PC-3 (cell line): ENCODE data around the gene MICB. TPM values are rescaled to one million over a fixed set of nuclear protein-coding genes. Genes with fewer than 3 reads are reported as not detected.
A peak's percentile ranks its signal among the peaks of the same experiment; 100 is the strongest.

Source experiments
- ATAC-seq: fragments of 200-7000 bp; cut with Tn5 transposase; 2 replicates; pipeline ENCODE4 v1.9.1; 2020; ENCODE audit warnings: mild to moderate bottlenecking, moderate library complexity
- BruUV-seq: library from RNA; stranded (reverse); fragments of 400-500 nt; replicated peaks from 2 replicates; lab custom pipeline; 2021; lab: Mats Ljungman, UMichigan
- CTCF ChIA-PET: fragments of 300-600 bp; sonication (Branson Sonifier 250); formaldehyde crosslinking; loops from one replicate; lab custom pipeline; 2022; ENCODE audit warnings: antibody characterized with exemption; lab: Charles Lee
- POLR2A ChIA-PET: fragments of 300-600 bp; sonication (Branson Sonifier 250); formaldehyde crosslinking; loops from one replicate; lab custom pipeline; 2022; ENCODE audit warnings: antibody characterized with exemption; ENCODE audit not compliant: unreplicated experiment; lab: Charles Lee
- DNase-seq: peaks from one replicate; pipeline ENCODE4 v3.0.0-alpha.2; 2015
- H2AFZ ChIP-seq: fragments of 300-600 bp; sonication (generic); 2 replicates; pipeline ENCODE4 v1.6.0; 2016; ENCODE audit warnings: antibody characterized with exemption, low read length
- H3F3A ChIP-seq: fragments of 300-600 bp; sonication (generic); one replicate; pipeline ENCODE4 v1.6.0; 2017; ENCODE audit warnings: antibody characterized with exemption, low read length, control low read depth, mild to moderate bottlenecking; ENCODE audit not compliant: unreplicated experiment
- H3K27ac ChIP-seq: fragments of 300-600 bp; sonication (generic); 2 replicates; pipeline ENCODE4 v1.5.1; 2016; ENCODE audit warnings: mild to moderate bottlenecking, low read length
- H3K27me3 ChIP-seq: fragments of 300-600 bp; sonication (generic); 2 replicates; pipeline ENCODE4 v1.6.1; 2016; ENCODE audit warnings: low read length, mixed read lengths
- H3K36me3 ChIP-seq: fragments of 300-600 bp; sonication (generic); 2 replicates; pipeline ENCODE4 v1.6.1; 2016; ENCODE audit warnings: low read depth, mixed run types, low read length, mixed read lengths
- H3K4me1 ChIP-seq: fragments of 300-600 bp; sonication (generic); 2 replicates; pipeline ENCODE4 v1.5.1; 2016; ENCODE audit warnings: low read length; ENCODE audit not compliant: insufficient read depth
- H3K4me2 ChIP-seq: fragments of 300-600 bp; sonication (generic); 2 replicates; pipeline ENCODE4 v1.6.0; 2016; ENCODE audit warnings: low read length
- H3K4me3 ChIP-seq: fragments of 300-600 bp; sonication (generic); 2 replicates; pipeline ENCODE4 v1.5.1; 2016; ENCODE audit warnings: mild to moderate bottlenecking, low read length, mixed read lengths
- H3K79me2 ChIP-seq: fragments of 300-600 bp; sonication (generic); 2 replicates; pipeline ENCODE4 v1.6.1; 2017; ENCODE audit warnings: low read length, mixed read lengths
- H3K9ac ChIP-seq: fragments of 300-600 bp; sonication (generic); 2 replicates; pipeline ENCODE4 v1.6.0; 2016; ENCODE audit warnings: mild to moderate bottlenecking, low read length
- H3K9me2 ChIP-seq: fragments of 300-600 bp; sonication (generic); replicated peaks from 2 replicates; pipeline ENCODE4 v1.6.1; 2016; ENCODE audit warnings: mixed run types, low read length, mixed read lengths
- H3K9me3 ChIP-seq: fragments of 300-600 bp; sonication (generic); 2 replicates; pipeline ENCODE4 v1.6.1; 2016; ENCODE audit warnings: low read length, mixed read lengths
- H4K20me1 ChIP-seq: fragments of 300-600 bp; sonication (generic); 2 replicates; pipeline ENCODE4 v1.6.1; 2016; ENCODE audit warnings: low read length, mixed read lengths
- CTCF ChIP-seq: fragments of 300-600 bp; sonication (generic); conservative IDR thresholded peaks from 2 replicates; pipeline ENCODE4 v1.5.1; 2017; ENCODE audit warnings: antibody characterized with exemption, low read depth, mild to moderate bottlenecking, low read length
- EZH2 ChIP-seq: fragments of 300-600 bp; sonication (generic); IDR thresholded peaks from one replicate; pipeline ENCODE4 v1.6.1; 2017; ENCODE audit warnings: antibody characterized with exemption, mild to moderate bottlenecking, low read length; ENCODE audit not compliant: unreplicated experiment
- EZH2phosphoT487 ChIP-seq: fragments of 300-600 bp; sonication (generic); IDR thresholded peaks from 2 replicates; pipeline ENCODE4 v1.6.1; 2018; ENCODE audit warnings: mild to moderate bottlenecking, antibody characterized with exemption, low read length, borderline replicate concordance
- intact Hi-C: fragments of 100-400 bp; cut with micrococcal nuclease; formaldehyde crosslinking; loops from 2 replicates; pipeline ENCODE4 v1.9.0; 2023
- total RNA-seq: library from RNA; depleted of rRNA; stranded (reverse); fragments of >200 nt; gene quantifications from 2 replicates; pipeline ENCODE4 v1.2.3, GENCODE V29; 2014; rRNA removed

MICB gene
- total RNA-seq, 1 experiment from 2014 or later: 25.6 TPM

- peaks cover 23% of the 10 kb centered on the region for H3K4me1 ChIP-seq
- CTCF ChIA-PET: no interaction called here
- H2AFZ ChIP-seq: no peak overlapping the region
- no peaks in the 10 kb centered on the region for H3K9me3 ChIP-seq
- no peaks in the 10 kb centered on the region for H4K20me1 ChIP-seq
- no peaks in the 10 kb centered on the region for H3F3A ChIP-seq
- peaks cover 9% of the 10 kb centered on the region; the same call in 1 of the 2 replicates for H3K36me3 ChIP-seq
- peak overlapping the region; percentile 45 for H3K27ac ChIP-seq
- intact Hi-C loops: no loop called here
- peak; percentile 65 for DNase-seq
- no peak overlapping the region for H3K4me3 ChIP-seq
- no peaks in the 10 kb centered on the region for H3K9me2 ChIP-seq
- no peak overlapping the region for H3K9ac ChIP-seq
- TF ChIP-seq EZH2phosphoT487: no peak
- no peak for TF ChIP-seq EZH2
- TF ChIP-seq CTCF: no peak
- ATAC-seq: peak; percentile 68
- no peaks in the 10 kb centered on the region for H3K27me3 ChIP-seq
- POLR2A ChIA-PET: no interaction called here
- H3K79me2 ChIP-seq: no peaks in the 10 kb centered on the region
- peak overlapping the region; percentile 17 for H3K4me2 ChIP-seq
- no TSS peak for BruUV-seq
Observed at GRCh38 chr6:31559958-31560696, 62.2 kb downstream of the MICB start.

- Histone ChIP-seq H3K4me3 (no peak overlapping the region), H3K36me3 (peaks cover 9% of the 10 kb centered on the region; the same call in 1 of the 2 replicates), H3K4me1 (peaks cover 23% of the 10 kb centered on the region), H3K27me3 (no peaks in the 10 kb centered on the region), H4K20me1 (no peaks in the 10 kb centered on the region), H3K27ac (peak overlapping the region; percentile 45), H3F3A (no peaks in the 10 kb centered on the region), H2AFZ (no peak overlapping the region), H3K9ac (no peak overlapping the region), H3K9me3 (no peaks in the 10 kb centered on the region), H3K9me2 (no peaks in the 10 kb centered on the region), H3K79me2 (no peaks in the 10 kb centered on the region), H3K4me2 (peak overlapping the region; percentile 17; the same call in 1 of the 2 replicates)
- ATAC-seq (no peak), DNase-seq (no peak)
- TF ChIP-seq EZH2 (no peak), CTCF (no peak), EZH2phosphoT487 (no peak)
- intact Hi-C loops: no loop called here
- ChIA-PET CTCF (no interaction called here), POLR2A (interaction anchor here (0.6 kb wide), 1 partner anchor 62 kb away, joined by 3 read pairs; no protein-coding TSS in a partner anchor)
- no TSS peak for BruUV-seq
Observed at GRCh38 chr6:31560697-31561058, 62.7 kb downstream of the MICB start.

Other genes with a start within 250 kb of the MICB start
- 219 and 252 TPM in 2 replicates for gene HLA-C, start 226.1 kb upstream of the MICB start, total RNA-seq
- gene HLA-B, start 141.0 kb upstream of the MICB start, total RNA-seq: 55.4 and 168 TPM in 2 replicates
- 33.1 and 35.0 TPM in 2 replicates for gene MICA, start 94.5 kb upstream of the MICB start, total RNA-seq
- not detected in 2 replicates for gene MCCD1, start 30.8 kb downstream of the MICB start, total RNA-seq
- 410 and 465 TPM in 2 replicates for gene DDX39B, start 43.9 kb downstream of the MICB start, total RNA-seq
- 1.1 and 1.2 TPM in 2 replicates for gene ATP6V1G2, start 48.5 kb downstream of the MICB start, total RNA-seq
- 38.2 and 46.9 TPM in 2 replicates for gene NFKBIL1, start 49.5 kb downstream of the MICB start, total RNA-seq
- not detected in 2 replicates for gene LTA, start 74.1 kb downstream of the MICB start, total RNA-seq
- gene TNF, start 77.4 kb downstream of the MICB start, total RNA-seq: not detected in 2 replicates
- gene LTB, start 84.3 kb downstream of the MICB start, total RNA-seq: 1.5 TPM in 1 of 2 replicates, not detected in the other
- gene LST1, start 88.1 kb downstream of the MICB start, total RNA-seq: not detected in 2 replicates
- 0.26 TPM in 1 of 2 replicates, not detected in the other for gene NCR3, start 94.9 kb downstream of the MICB start, total RNA-seq
- not detected in 2 replicates for gene AIF1, start 117.1 kb downstream of the MICB start, total RNA-seq
- 123 and 169 TPM in 2 replicates for gene PRRC2A, start 122.6 kb downstream of the MICB start, total RNA-seq
- gene BAG6, start 154.5 kb downstream of the MICB start, total RNA-seq: 320 and 365 TPM in 2 replicates
- 1.6 and 2.2 TPM in 2 replicates for gene APOM, start 157.7 kb downstream of the MICB start, total RNA-seq
- 26.3 and 33.2 TPM in 2 replicates for gene C6orf47, start 162.6 kb downstream of the MICB start, total RNA-seq
- 11.8 and 14.9 TPM in 2 replicates for gene GPANK1, start 166.9 kb downstream of the MICB start, total RNA-seq
- 227 and 267 TPM in 2 replicates for gene CSNK2B, start 167.9 kb downstream of the MICB start, total RNA-seq
- gene LY6G5B, start 171.8 kb downstream of the MICB start, total RNA-seq: 5.0 and 5.3 TPM in 2 replicates
- gene LY6G5C, start 182.9 kb downstream of the MICB start, total RNA-seq: 1.6 and 1.8 TPM in 2 replicates
- gene ABHD16A, start 205.2 kb downstream of the MICB start, total RNA-seq: 52.0 and 54.0 TPM in 2 replicates
- not detected in 2 replicates for gene LY6G6F, start 208.7 kb downstream of the MICB start, total RNA-seq
- gene LY6G6D, start 217.2 kb downstream of the MICB start, total RNA-seq: not detected in 2 replicates
- 0.22 TPM in 1 of 2 replicates, not detected in the other for gene LY6G6C, start 223.6 kb downstream of the MICB start, total RNA-seq
- not detected in 2 replicates for gene MPIG6B, start 225.2 kb downstream of the MICB start, total RNA-seq
- gene DDAH2, start 231.2 kb downstream of the MICB start, total RNA-seq: 65.5 and 71.6 TPM in 2 replicates
- gene CLIC1, start 238.4 kb downstream of the MICB start, total RNA-seq: 708 and 743 TPM in 2 replicates
- gene MSH5, start 241.9 kb downstream of the MICB start, total RNA-seq: 22.7 and 23.0 TPM in 2 replicates